Erythroblast (primary cell): ENCODE data around the gene GNB4.

ENCODE experiments used
- GATA1 ChIP-seq: IDR thresholded peaks from 2 replicates; pipeline ENCODE4 v1.6.1; 2011; ENCODE audit warnings: low read depth, mild to moderate bottlenecking, control low read depth, low read length, moderate library complexity
- POLR2A ChIP-seq: IDR thresholded peaks from 2 replicates; pipeline ENCODE4 v1.6.1; 2011; ENCODE audit warnings: mild to moderate bottlenecking, low read length

- TF ChIP-seq POLR2A (no peak), GATA1 (no peak)
Observed at GRCh38 chr3:179363332-179363731, 87.9 kb downstream of the GNB4 start.
